Measurements from ENCODE around the gene ACSL6.
A peak's percentile ranks its signal among the peaks of the same experiment; 100 is the strongest.

ACSL6 gene

DNA sequence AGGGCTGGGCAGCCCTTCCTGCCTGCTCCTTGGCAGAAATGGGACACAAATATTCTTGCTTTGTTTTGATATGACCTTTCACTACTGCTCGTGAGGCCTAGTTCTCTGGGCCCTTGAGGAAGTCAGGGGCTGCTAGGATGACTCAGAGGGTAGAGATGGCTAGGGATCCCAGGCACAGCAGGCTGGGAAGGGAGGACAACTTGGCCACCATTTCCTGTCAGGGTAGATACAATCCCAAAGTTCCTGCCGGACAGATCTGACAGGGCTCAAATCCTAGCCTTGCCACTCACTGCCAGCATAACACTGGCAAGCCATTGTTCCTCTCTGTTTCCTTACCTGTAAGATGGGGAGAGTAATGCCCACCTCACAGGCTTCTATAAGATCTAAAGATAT is 34.2 kb downstream of the ACSL6 start:
- DNase-seq (ENCODE audit: low spot score): peak; percentile 12

DNA sequence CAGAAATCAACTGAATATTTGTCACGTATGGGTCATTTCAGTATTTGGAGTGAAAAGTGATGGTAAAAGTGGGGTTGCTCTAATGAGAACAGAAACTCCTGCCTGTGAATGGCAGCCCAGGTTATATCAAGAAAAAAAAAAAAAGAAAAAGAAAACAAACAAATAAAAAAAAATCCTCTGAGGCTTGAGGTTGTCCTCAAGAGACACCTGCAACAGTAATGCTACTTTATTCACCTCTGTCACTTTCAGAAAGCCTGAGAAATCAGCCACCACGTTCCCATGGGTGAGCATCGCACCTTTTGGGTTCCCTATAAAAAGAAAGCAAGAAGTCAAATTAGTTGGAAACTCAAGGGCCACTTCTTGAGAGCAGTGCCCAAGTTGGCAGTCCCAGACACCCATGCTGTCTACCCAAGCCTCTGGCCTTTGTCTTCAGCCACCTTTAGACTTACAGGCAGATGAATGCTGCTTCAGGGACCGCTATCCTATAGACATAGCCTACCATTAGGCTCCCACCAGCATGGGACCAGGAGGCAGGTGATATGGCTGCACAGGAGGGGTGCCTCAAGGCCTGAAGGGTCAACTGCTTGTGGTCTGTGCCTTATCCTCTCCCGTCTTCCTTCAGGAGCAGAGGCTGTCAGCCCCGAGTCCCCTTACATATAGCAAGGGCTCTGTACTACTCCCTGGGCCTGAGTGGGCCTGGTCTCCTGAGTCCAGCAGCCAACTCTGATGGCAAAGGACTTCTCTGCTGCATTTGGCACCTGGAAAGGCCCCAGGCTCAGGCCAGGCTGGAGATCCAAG is 34.8 kb downstream of the ACSL6 start:
- DNase-seq (ENCODE audit: low spot score): no peak

DNA sequence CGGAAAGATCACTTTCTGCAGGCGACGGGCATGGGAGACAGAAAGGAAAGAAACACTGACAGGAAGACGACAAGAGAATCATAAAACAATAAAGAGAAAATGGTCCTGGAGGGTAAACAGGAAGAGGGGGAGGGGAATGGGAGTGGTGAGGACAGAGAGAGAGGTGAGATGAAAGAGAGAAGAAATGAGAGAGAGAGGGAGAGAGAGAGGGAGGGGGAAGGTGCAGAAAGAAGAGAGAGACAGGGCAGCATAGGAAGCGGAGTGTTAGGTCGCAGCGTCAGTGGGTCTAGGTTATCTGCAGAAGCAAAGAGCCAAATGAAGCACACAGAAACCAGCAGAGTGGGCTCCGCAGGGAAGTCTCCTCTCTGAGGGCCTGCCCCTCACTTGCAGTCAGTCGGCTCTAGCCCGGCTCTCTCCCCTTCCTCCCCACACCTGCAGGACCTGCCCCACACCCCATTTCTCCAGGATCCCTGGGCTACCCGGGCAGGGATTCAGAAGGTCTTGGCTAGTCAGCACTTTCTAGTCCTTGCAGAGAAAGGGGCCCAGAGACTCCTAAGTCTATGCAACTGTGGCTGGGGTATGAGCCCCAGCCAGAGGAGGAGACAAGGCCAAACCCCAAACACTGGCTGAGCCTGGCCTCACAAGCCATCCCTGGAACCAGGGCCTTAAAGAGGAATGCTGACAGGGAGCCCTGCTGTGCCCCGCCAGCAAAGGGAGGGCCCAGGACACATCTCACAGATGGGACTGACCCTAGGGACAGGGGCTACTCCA is 36.3 kb downstream of the ACSL6 start:
- DNase-seq (ENCODE audit: low spot score): no peak

DNA sequence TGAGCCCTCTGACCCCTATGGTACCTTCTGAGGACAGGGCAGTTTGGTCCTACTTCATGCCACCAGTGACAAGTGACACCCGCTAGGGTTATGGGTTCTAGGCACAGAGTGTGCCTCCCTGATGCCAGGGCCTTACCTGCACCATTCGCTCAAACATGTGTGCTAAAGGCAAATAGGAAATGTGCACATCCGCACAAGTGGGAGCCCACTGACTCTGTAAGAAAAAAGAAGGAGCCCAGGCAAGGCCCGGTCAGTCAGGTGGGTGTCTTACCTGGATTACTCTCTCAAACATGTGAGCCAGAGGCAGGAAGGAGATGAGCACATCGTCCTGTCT is 36.9 kb downstream of the ACSL6 start:
- DNase-seq (ENCODE audit: low spot score): no peak

DNA sequence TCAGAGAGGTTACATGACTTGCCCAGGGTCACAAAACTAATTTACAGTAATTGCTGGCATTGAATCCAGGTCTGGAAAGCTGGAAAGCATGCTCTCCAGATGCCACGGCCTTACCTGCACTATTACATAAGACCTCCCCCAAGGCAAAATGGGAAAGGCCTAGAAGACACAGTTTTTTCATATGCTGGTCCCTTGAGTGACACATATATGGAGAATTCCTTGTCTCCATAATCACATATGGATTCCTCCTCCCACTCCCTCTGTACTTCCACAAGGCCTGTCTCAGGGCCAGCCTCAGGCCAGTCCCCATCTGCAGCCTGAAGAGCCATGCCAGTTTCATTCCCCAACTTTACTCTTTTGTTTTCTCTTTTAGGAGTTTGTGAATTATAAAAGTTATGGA is 37.4 kb downstream of the ACSL6 start:
- no peak for DNase-seq (ENCODE audit: low spot score)

GRCh38 chr5:131973089-131973712 is 38.3 kb downstream of the ACSL6 start:
- DNase-seq (ENCODE audit: low spot score): no peak

GRCh38 chr5:131968396-131968954 is 43.0 kb downstream of the ACSL6 start:
- DNase-seq (ENCODE audit: low spot score): no peak

DNA sequence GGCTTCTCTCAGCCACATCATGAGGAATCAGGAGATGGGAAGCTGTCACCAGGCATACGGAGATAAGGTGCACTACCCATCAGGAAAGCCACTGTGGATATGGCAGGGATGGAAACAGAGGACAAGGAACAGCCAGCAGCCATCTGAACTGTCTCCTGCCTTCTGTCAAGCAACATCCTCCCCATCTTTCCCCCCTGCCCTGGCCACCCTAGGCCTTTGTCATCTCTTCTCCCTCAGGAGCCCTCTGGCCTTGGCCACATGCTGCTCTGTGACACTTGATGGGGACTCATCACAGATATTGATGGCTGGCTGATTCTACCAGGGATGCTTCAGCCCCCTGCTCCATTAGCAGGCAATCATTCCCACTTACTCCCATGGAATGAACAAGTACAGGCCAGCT is 44.9 kb downstream of the ACSL6 start:
- no peak for DNase-seq (ENCODE audit: low spot score)

DNA sequence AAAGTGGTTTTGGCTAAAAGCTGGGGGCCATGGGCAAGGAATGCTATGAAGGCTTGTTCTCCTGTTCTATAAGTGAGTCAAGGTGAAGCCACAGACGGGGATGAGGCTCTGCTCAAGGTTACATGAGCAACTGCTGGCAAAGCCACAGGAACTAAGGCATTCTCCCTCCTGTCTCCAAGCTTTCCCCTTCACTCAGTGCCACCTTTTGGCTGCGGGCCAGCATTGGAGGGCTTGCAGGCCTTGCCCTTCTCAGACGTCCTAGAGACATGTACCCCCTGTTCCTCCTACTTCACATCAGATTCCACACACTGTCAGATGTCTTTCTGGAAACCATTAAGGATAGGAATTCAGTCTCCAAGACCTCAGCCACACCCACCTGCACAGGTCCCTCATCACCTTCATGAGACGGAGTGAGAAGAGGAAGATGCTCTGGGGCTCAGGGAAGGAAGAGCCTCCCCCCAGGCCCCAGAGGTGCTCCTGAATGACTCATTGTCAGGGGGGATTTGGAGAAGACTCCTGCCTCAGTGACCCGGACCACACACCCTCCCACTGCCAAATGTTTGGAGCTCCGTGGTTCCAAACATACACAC is 45.5 kb downstream of the ACSL6 start:
- no peak for DNase-seq (ENCODE audit: low spot score)

DNA sequence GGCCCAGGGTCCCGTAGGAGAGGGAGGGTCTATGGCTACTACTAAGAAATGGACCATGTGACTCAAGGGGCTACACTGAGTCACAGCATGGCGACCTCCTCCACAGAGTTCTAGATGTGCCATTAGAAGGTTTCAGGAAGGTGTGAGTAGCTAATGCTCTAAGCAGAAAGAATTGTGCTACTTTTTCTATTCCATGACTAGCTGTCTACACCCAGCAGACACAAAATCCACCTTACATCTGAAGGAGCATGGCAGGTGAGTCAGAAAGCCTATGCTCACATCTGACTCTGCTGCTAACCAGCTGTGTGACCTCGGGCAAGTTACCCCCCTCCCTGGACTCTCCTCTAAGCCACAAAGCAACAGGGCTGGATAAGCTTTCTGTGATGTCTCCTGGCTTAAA is 51.6 kb downstream of the ACSL6 start:
- no peak for DNase-seq (ENCODE audit: low spot score)

- DNase-seq (ENCODE audit: low spot score): no peak
Observed at GRCh38 chr5:131959136-131959535, 52.3 kb downstream of the ACSL6 start.

DNA sequence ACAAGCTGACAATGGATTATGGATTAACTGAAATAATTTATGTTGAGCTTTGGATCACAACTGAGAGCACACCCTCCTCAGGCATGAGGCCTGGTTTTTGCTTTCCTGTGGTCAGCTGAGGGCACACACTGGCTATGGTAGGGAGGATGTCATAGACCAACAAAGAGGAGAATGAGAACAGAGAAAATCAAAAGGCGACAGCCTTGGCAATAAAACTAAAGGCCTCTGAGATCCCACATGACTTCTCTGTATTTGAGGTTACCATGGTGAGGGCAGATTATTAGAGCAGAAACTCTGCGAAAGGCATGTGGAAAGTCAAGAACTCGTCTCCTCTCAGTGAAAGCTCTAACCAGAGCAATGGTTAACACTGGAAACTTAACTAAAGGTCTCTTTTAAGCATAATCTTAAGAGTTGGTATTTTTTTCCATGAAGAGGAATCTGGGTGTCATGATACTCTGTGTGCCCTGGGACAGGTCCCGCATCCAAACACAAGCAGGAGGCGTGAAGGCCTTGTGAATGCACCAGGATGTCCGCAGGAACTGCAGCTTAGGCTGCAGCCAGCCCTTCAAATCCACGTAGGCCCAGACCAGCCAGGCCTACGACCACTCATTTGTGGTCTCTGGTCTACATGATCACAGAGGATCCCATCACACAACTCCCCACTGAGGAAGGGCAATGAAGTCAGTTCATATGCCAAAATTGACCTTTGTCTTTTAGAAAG is 53.6 kb downstream of the ACSL6 start:
- DNase-seq (ENCODE audit: low spot score): no peak

- DNase-seq (ENCODE audit: low spot score): no peak
Observed at GRCh38 chr5:131953969-131954368, 57.5 kb downstream of the ACSL6 start.

- no peak for DNase-seq (ENCODE audit: low spot score)
Observed at GRCh38 chr5:131952301-131952857, 59.1 kb downstream of the ACSL6 start.

GRCh38 chr5:131950706-131951105 is 60.8 kb downstream of the ACSL6 start:
- DNase-seq (ENCODE audit: low spot score): no peak

- no peak for DNase-seq (ENCODE audit: low spot score)
Observed at GRCh38 chr5:131947445-131947844, 64.0 kb downstream of the ACSL6 start.

DNA sequence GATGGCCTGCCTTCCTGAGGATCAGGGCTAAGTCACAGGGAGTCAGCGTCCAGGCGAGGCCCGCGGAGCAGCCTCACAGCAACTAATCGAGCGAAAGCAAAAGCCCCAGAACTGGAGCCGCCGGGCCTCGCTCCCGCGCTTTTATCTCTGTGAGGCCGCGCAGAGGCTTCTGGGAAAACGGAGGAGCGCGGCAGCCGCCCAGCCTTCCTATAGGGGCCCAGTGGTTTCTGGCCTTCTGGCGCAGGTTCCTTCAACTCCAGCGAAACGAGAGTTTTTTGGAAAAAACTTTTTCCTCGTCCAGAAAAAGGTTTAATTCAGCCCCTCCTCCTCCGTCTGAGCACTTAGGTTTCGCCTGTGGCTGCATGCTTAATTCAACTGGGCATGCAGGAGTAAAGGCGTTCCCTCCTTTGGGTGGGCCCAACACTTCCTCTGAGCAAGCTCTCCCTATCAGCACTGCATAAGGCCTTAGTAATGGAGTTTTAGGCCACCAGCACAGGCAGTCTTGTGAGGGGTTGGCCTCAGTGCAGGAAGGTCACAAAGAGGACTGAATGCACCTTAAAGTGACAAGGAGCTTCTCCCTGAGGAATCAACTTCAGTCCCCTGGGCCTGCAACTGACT is 65.8 kb downstream of the ACSL6 start, which contains the start of gene MEIKIN:
Gene MEIKIN (minus strand): TSS at position 113 of the 618 bp plus-strand sequence. CDS start 158 bp downstream, outside the sequence.
- no peak for DNase-seq (ENCODE audit: low spot score)

DNA sequence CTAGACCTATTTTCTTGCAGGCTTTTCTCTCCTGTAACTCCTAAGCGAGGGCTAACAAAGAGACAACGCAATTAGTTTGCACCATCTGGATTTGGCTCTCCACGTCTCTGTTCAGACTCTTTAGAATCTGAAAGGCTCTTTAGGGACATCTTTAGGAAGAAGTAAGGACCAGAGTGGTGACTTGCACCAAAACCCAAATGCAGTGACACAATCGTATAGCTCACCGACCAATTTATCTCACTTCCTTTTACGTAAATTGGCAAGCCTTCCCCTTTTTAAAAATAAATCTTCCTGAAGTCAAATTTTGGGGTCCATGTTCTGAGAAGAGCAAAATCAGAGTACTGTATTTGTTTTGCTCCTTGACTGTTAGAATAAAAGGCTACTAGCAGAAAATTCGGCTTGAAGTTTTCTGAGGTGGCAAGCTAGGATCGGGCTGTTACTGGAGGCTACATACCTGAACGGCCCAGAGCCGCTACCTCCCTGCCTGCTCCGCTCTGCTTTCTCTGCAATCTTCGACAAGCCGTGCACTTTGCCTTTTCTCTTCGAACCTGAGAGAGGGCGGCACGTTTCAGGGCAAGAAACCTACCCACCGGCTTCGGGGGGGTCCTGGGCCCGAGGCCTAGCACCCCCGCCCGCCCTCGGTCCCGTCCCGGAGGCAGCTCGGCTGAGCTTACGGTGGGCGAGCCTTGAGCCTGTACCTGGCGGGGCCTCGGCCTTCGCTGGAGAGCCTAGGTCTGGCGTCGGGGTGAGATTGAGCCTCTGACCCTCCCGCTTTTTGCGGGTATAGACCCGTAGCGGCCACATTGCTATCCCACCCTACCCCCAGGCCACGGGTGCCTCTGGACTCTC is 66.5 kb downstream of the ACSL6 start:
- no peak for DNase-seq (ENCODE audit: low spot score)

- no peak for DNase-seq (ENCODE audit: low spot score)
Observed at GRCh38 chr5:131943916-131944315, 67.5 kb downstream of the ACSL6 start.

DNA sequence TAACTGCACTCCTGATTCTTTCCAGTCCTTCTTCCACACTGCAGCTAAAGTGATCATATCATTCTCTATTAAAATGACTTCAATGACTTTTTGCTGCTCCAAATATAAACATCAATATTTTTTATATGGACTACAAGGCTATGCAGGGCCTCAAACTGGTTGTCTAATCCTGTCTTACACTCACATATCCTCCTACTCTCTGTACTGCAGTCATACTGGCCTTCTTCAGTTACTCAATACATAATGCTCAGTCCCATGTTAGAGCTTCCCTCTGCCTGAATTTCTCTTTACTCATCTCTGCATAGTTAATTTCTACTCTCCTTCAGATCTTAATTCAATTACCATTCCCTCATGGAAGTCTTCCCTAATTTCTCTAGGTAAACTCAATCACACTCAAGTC is 69.4 kb downstream of the ACSL6 start:
- DNase-seq (ENCODE audit: low spot score): no peak
